ENCODE results near the gene PHYHD1. TPM values are rescaled to one million over a fixed set of nuclear protein-coding genes. Genes with fewer than 3 reads are reported as not detected.
A peak's percentile ranks its signal among the peaks of the same experiment; 100 is the strongest.

PHYHD1 gene
- total RNA-seq, 4 donors from 2014 or later, result 14.4 to 43.8 (median 32.4) TPM

- ATAC-seq (ENCODE audit: low FRiP score) (peak; percentile 22), DNase-seq (ENCODE audit: low spot score) (no peak)
- TF ChIP-seq CTCF (IDR thresholded peaks at IDR 0.05), result no peak
Measured at GRCh38 chr9:128916204-128916603, 4.6 kb upstream of the PHYHD1 start.

- no peak for TF ChIP-seq CTCF (IDR thresholded peaks at IDR 0.05)
- DNase-seq (ENCODE audit: low spot score) (no peak), ATAC-seq (ENCODE audit: low FRiP score) (no peak)
Measured at GRCh38 chr9:128916745-128917144, 4.0 kb upstream of the PHYHD1 start.

- ATAC-seq (ENCODE audit: low FRiP score) (peak; percentile 45), DNase-seq (ENCODE audit: low spot score) (no peak)
- no peak for TF ChIP-seq CTCF (IDR thresholded peaks at IDR 0.05)
Measured at GRCh38 chr9:128917151-128917849, 3.5 kb upstream of the PHYHD1 start.

- no peak for TF ChIP-seq CTCF (IDR thresholded peaks at IDR 0.05)
- no peak for DNase-seq (ENCODE audit: low spot score)
- ATAC-seq (ENCODE audit: low FRiP score), result no peak
Measured at GRCh38 chr9:128918921-128919320, 1.9 kb upstream of the PHYHD1 start.

GRCh38 chr9:128919402-128920089, 1.2 kb upstream of the PHYHD1 start:
- TF ChIP-seq CTCF (IDR thresholded peaks at IDR 0.05), result no peak
- no peak for ATAC-seq (ENCODE audit: low FRiP score)
- DNase-seq (ENCODE audit: low spot score), result no peak

- TF ChIP-seq CTCF (IDR thresholded peaks at IDR 0.05), result no peak
- ATAC-seq (ENCODE audit: low FRiP score), result peak; percentile 84
- no peak for DNase-seq (ENCODE audit: low spot score)
Measured at GRCh38 chr9:128921881-128922763, 1.3 kb downstream of the PHYHD1 start.
